Activated naive CD8-positive, alpha-beta T cell treated with anti-CD3 and anti-CD28 coated beads, Interleukin-2, amount 50 U/mL, for 16 hours (primary cell): ENCODE data around the gene ACTR6.
A peak's percentile ranks its signal among the peaks of the same experiment; 100 is the strongest.

Experiments
- DNase-seq: peaks from one replicate; pipeline ENCODE4 v3.0.0-alpha.2; 2020; ENCODE audit warnings: low read depth, low spot score

ACTR6 gene

DNA sequence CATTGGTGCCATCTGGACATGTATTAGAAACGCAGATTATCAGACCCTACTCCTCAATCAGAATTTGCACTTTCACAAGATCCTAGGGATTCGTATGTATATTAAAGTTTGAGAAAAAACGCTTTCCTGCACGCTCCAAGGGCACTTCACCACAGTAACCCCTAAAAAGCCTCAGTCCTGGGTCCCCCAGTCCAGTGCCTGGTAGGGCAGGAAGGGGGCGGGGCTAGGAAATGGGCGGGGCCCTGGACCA, 65.9 kb downstream of the ACTR6 start:
- DNase-seq, result peak; percentile 89

DNA sequence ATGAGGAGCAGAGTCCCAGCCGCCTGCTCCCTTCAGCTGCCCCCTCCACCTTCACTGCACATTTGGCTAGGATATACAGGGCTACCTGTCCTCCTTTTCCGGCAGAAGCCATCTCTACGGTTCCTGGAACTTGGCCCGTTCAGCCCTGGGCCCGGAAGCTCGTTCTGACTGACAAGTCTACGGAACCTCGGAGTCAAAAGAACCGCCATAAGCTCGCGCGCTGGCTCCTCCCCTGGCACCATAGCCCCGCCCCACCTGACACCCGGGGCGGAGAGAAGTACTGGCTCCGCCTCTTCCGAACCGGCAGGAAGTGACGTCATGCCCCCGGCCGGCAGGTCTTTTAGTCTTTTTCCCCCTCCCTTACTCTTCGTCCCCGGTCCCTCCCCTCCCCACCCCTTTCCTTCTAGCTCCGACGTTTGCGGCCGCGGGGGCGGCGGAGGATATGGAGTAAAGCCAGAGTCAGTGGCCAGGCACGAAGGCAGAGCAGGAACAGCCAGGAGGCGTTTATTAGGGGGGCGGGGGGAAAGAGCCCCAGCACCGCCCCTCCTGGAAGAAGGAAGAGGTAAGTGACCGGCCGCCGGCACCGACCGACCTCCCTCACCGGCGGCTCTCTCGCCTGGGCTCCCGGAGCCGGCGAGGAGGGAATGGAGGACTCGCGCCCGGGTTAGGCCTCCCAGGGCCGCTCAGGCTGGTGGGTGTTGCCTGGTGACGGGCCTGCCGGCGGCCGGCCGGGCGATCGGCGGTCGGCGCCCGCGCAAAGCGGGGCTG, 66.4 kb downstream of the ACTR6 start, which contains the start of the genes DEPDC4 and SCYL2:
Gene DEPDC4 (minus strand): TSS at position 245 of the 768 bp plus-strand sequence. CDS start 3 bp downstream, at position 242.
Gene SCYL2 (plus strand): TSS at position 343 of the 768 bp plus-strand sequence. CDS start 15,794 bp downstream, outside the sequence.
- peak; percentile 71 for DNase-seq

DNA sequence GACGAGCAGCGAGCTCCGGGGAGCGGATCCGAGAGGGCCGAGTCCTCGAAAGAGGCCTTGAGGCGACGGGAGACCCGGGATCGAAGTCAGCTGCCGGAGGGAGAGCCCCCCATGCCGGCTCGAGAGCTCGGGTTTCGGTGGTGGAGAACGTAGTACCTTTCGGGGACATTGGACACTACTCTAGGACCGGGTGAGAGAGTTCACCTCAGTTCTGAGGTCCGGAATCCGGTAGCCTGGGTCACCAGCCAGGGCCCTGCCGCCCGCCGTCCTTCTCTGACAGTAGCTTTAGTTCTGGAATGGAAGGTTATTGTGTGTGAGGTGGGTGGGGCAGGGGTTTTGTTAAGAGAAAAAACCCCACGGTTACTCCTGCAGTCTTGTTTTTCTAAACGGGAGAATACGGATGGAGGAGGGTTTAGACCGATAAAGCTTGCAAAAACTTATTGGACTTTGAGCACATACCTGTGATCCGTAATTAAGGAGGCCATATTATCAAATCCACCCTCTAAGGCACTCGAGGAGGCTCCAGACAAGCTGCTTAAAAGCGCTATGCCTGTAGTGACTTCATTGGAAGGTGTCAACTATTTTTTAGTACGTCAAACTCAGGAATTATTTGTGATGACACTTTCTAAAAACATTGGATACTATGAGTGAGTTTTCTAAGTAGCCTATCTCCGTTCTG, 67.1 kb downstream of the ACTR6 start:
- DNase-seq, result no peak

DNA sequence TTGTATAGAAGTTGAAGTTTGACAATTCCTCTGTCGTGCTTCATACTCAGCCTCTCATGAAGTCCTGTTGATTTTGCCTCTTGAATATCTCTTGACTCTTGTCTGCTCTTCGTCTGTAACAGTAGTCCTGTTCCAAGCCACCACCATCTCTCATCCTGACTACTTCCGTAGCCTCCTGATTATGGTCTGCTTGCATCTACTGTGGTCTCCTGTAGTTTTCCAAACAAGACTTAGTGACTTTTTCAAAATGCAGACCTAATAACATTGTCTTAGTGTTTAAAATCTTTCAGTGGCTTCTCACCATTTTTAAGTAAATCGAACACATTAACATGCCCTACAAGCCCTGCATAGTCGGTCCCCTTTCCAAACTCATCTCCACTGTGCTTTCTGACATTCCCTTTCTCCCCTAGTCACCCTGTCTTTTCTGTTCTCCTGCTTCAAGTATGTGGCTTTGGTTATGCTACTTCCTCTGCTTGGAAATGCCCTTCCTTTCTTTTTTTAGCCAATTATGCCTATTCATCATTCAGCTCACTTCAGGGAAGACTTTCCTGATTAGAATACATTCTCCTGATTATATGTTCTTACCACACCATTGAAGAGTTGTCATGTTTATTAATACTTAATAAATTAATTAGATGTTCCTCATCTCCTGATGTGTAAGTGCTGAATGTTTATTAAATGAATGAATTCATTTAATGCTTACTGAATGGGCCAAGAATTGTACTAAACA, 68.4 kb downstream of the ACTR6 start:
- no peak for DNase-seq

DNA sequence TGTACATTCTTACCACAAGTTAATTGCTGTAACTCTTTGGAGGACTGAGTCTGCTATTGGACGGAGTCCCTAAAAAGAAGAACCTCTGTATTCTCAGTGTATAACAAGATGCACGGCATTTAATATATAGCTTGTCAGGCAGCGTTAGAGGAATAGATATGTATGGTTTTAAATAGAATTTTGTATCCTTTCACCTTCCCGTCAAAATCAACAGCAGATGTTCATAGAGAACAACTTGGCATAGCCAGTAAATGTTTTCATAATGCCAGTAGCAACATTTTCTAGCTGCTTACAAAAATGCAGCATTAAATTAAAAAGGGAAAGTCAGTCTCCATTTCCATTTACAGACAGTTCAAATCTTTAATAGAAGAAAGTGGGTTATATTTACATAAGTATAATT, 73.2 kb downstream of the ACTR6 start:
- DNase-seq, result no peak
